Right lobe of liver (tissue), 4 donors: ENCODE measurements around the gene TTC5.

Source experiments
- CTCF ChIP-seq, 4 donors: fragments of 200-600 bp in 3 of 4; fragments of 450-650 bp in 1 of 4; IDR thresholded peaks; one replicate each; pipeline versions ENCODE4 v1.5.1 to v1.8.0; 2016 to 2022; ENCODE audit warnings: antibody characterized with exemption in 4 of 4, mild to moderate bottlenecking in 2 of 4
- POLR2A ChIP-seq: fragments of 450-650 bp; IDR thresholded peaks from one replicate; pipeline ENCODE4 v1.6.1; 2017; ENCODE audit warnings: antibody characterized with exemption, mild to moderate bottlenecking
- donor health status: DM: no; HTN: no; CAD: no.
- donor health status: DM: no; HTN: no; CAD: no.
- donor health status: DM: no; HTN: yes; CAD: no.

- TF ChIP-seq POLR2A: no peak
- TF ChIP-seq CTCF (IDR thresholded peaks at IDR 0.05): no peak
These were observed 41.0 kb upstream of the TTC5 start for GRCh38 chr14:20346713-20347112.
